Neuronal stem cell (in vitro differentiated cells): ENCODE data around the gene ASCC3.

Source experiments
- DNase-seq: peaks from one replicate; pipeline ENCODE4 v3.0.0-alpha.2; 2013; ENCODE audit warnings: low spot score
- H2AFZ ChIP-seq: one replicate; pipeline ENCODE4 v1.6.1; 2013; ENCODE audit warnings: mild to moderate bottlenecking, low read length, inconsistent platforms
- H2AK5ac ChIP-seq: 2 replicates; pipeline ENCODE4 v1.6.1; 2013; ENCODE audit warnings: low read depth, mild to moderate bottlenecking, inconsistent platforms, low read length, moderate library complexity, mixed read lengths
- H2BK120ac ChIP-seq: 2 replicates; pipeline ENCODE4 v1.6.1; 2013; ENCODE audit warnings: low read depth, mild to moderate bottlenecking, inconsistent platforms, low read length, moderate library complexity, mixed read lengths
- H2BK12ac ChIP-seq: one replicate; pipeline ENCODE4 v1.6.1; 2013; ENCODE audit warnings: low read length, inconsistent platforms
- H2BK15ac ChIP-seq: 2 replicates; pipeline ENCODE4 v1.6.1; 2013; ENCODE audit warnings: mild to moderate bottlenecking, low read length, inconsistent platforms, mixed read lengths
- H2BK5ac ChIP-seq: one replicate; pipeline ENCODE4 v1.6.1; 2013; ENCODE audit warnings: inconsistent platforms, mild to moderate bottlenecking, low read length, moderate library complexity
- H3K14ac ChIP-seq: one replicate; pipeline ENCODE4 v1.6.1; 2013; ENCODE audit warnings: low read length, inconsistent platforms
- H3K18ac ChIP-seq: 2 replicates; pipeline ENCODE4 v1.6.1; 2013; ENCODE audit warnings: low read length, inconsistent platforms
- H3K23ac ChIP-seq: 2 replicates; pipeline ENCODE4 v1.6.1; 2013; ENCODE audit warnings: low read depth, mild to moderate bottlenecking, mixed read lengths, low read length, inconsistent platforms; ENCODE audit not compliant: poor library complexity
- H3K27ac ChIP-seq: replicated peaks from 3 replicates; pipeline ENCODE4 v1.5.1; 2013; ENCODE audit warnings: low read length, inconsistent platforms
- H3K27me3 ChIP-seq, 3 experiments: 2 replicates each; pipeline ENCODE4 v1.6.1; 2013; ENCODE audit warnings: low read length in 3 of 3, mild to moderate bottlenecking in 2 of 3, inconsistent platforms in 1 of 3, low read depth in 1 of 3, mixed read lengths in 1 of 3, moderate library complexity in 1 of 3; ENCODE audit not compliant: control insufficient read depth in 3 of 3, insufficient read depth in 3 of 3
- H3K36me3 ChIP-seq, 2 donors: replicated peaks in 1 of 2; 2 replicates each; pipeline ENCODE4 v1.6.1; 2013; ENCODE audit warnings: low read length in 2 of 2; ENCODE audit not compliant: control insufficient read depth in 2 of 2, insufficient read depth in 2 of 2
- H3K4ac ChIP-seq: 2 replicates; pipeline ENCODE4 v1.6.1; 2013; ENCODE audit warnings: inconsistent platforms, mild to moderate bottlenecking, low read length, moderate library complexity
- H3K4me1 ChIP-seq, 2 donors: 1 replicate in 1 of 2; 2 replicates in 1 of 2; pipeline ENCODE4 v1.6.1; 2013; ENCODE audit warnings: low read length in 2 of 2, low read depth in 1 of 2; ENCODE audit not compliant: control insufficient read depth in 2 of 2, insufficient read depth in 1 of 2
- H3K4me2 ChIP-seq: one replicate; pipeline ENCODE4 v1.6.1; 2013; ENCODE audit warnings: mild to moderate bottlenecking, low read length, inconsistent platforms; ENCODE audit not compliant: insufficient read depth, poor library complexity, severe bottlenecking
- H3K4me3 ChIP-seq, 2 donors: 2 replicates each; pipeline ENCODE4 v1.5.1; 2013; ENCODE audit warnings: low read length in 2 of 2, mild to moderate bottlenecking in 2 of 2, inconsistent platforms in 1 of 2, moderate library complexity in 1 of 2
- H3K79me1 ChIP-seq: one replicate; pipeline ENCODE4 v1.6.1; 2013; ENCODE audit warnings: low read depth, mild to moderate bottlenecking, inconsistent platforms, low read length, moderate library complexity
- H3K9ac ChIP-seq: one replicate; pipeline ENCODE4 v1.6.1; 2013; ENCODE audit warnings: mild to moderate bottlenecking, low read depth, low read length, inconsistent platforms; ENCODE audit not compliant: poor library complexity
- H3K9me3 ChIP-seq, 2 donors: replicated peaks in 1 of 2; 2 replicates each; pipeline versions ENCODE3 to v1.6.1; 2013; ENCODE audit warnings: low read length in 2 of 2, mild to moderate bottlenecking in 2 of 2, inconsistent platforms in 1 of 2, low read depth in 1 of 2, mixed read lengths in 1 of 2, moderate library complexity in 1 of 2; ENCODE audit not compliant: control insufficient read depth in 2 of 2, insufficient read depth in 1 of 2
- H4K8ac ChIP-seq: one replicate; pipeline ENCODE4 v1.6.1; 2013; ENCODE audit warnings: low read depth, mild to moderate bottlenecking, inconsistent platforms, low read length, moderate library complexity
- H4K91ac ChIP-seq: one replicate; pipeline ENCODE4 v1.6.1; 2013; ENCODE audit warnings: low read length, low read depth, mild to moderate bottlenecking, inconsistent platforms; ENCODE audit not compliant: poor library complexity
- WGBS, 2 donors: extraction: QIAGEN DNeasy Blood & Tissue Kit; methylation state at CpG; one replicate each; pipeline ENCODE4 v1.1.7; 2013; ENCODE audit warnings: missing lambda C conversion rate in 2 of 2, mixed read lengths in 1 of 2; ENCODE audit not compliant: insufficient read length in 2 of 2, insufficient replicate concordance in 1 of 2; ENCODE audit errors: extremely low coverage in 2 of 2; 5-methylcytosine and 5-hydroxymethylcytosine counted together

Gene ASCC3

DNA sequence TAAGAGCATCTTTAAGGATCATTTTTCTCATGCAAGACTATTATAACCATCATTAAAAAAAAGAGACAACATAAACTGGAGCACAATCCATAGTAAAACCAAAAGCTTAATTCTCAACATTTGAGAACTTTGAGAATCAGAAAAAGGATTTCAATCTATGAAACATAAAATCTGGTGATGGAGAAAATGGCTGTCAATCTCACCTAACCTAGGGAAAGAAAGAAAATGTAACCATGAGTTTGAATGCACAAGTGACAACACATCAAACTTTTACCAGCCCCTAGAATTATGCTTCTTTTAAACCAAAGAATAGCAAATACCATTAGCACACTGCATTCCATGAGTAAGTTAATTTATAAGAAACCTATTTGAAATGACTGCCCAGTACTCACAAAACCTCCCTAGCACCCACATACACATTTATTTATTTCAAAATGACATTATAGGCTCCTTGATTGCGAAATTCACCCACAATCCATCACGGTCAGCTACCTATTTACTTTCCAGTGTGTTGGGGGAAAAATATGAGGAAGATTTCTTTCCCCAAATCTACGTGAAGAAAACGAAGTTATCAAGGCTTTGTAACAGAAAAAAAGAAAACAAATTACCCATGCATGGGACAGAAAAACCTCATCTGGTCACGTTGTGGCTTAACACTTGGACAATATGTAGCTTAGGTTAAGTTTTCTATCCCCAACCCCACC, 828 bp downstream of the ASCC3 start:
- DNase-seq: no peak

GRCh38 chr6:100879317-100879716, 1.8 kb downstream of the ASCC3 start:
- peak overlapping the region in 1 of 2 donors; percentile 76 for H3K4me3 ChIP-seq
- peaks cover 1 to 3% of the 10 kb centered on the region in 2 donors for H3K4me1 ChIP-seq
- no peak overlapping the region for H3K18ac ChIP-seq
- H3K14ac ChIP-seq: no peak overlapping the region
- H4K91ac ChIP-seq: no peak overlapping the region
- H2BK5ac ChIP-seq: no peak overlapping the region
- H3K27me3 ChIP-seq: no peaks in the 10 kb centered on the region
- H3K4ac ChIP-seq: no peak overlapping the region
- H2BK12ac ChIP-seq: no peak overlapping the region
- H2BK120ac ChIP-seq: no peak overlapping the region
- H3K9me3 ChIP-seq: peaks cover 0 to 7% of the 10 kb centered on the region in 2 donors
- H4K8ac ChIP-seq: no peak overlapping the region
- H2BK15ac ChIP-seq: no peak overlapping the region
- peaks cover 0 to 24% of the 10 kb centered on the region in 2 donors for H3K36me3 ChIP-seq
- DNase-seq: no peak
- no peaks in the 10 kb centered on the region for H3K79me1 ChIP-seq
- H2AFZ ChIP-seq: no peak overlapping the region
- no peak overlapping the region for H3K4me2 ChIP-seq
- no peak overlapping the region for H3K27ac ChIP-seq
- H3K9ac ChIP-seq: no peak overlapping the region
- H3K23ac ChIP-seq: no peak overlapping the region
- H2AK5ac ChIP-seq: no peak overlapping the region
- WGBS, 2 donors: no CpG with 5 or more reads among the region's 2 CpGs

More for the DNA sequence above, 828 bp downstream of the ASCC3 start:
- H2AFZ ChIP-seq: peak overlapping the region; percentile 93
- H3K9ac ChIP-seq: no peak overlapping the region
- H3K36me3 ChIP-seq: peaks cover 0 to 19% of the 10 kb centered on the region in 2 donors
- H3K4me3 ChIP-seq: peak overlapping the region; percentile 76 to 96
- no peak overlapping the region for H2BK15ac ChIP-seq
- no peak overlapping the region for H4K91ac ChIP-seq
- no peak overlapping the region for H3K18ac ChIP-seq
- H2BK120ac ChIP-seq: no peak overlapping the region
- no CpG with 5 or more reads among the region's 5 CpGs for WGBS, 2 donors
- H2BK5ac ChIP-seq: no peak overlapping the region
- H3K4ac ChIP-seq: no peak overlapping the region
- H3K9me3 ChIP-seq: peaks cover 0 to 4% of the 10 kb centered on the region in 2 donors
- peaks cover 1 to 3% of the 10 kb centered on the region in 2 donors for H3K4me1 ChIP-seq
- no peaks in the 10 kb centered on the region for H3K27me3 ChIP-seq
- peak overlapping the region; percentile 63 for H3K4me2 ChIP-seq
- H3K23ac ChIP-seq: no peak overlapping the region
- H3K79me1 ChIP-seq: no peaks in the 10 kb centered on the region
- no peak overlapping the region for H3K14ac ChIP-seq
- H3K27ac ChIP-seq: peak overlapping the region; percentile 88
- no peak overlapping the region for H2BK12ac ChIP-seq
- no peak overlapping the region for H2AK5ac ChIP-seq
- H4K8ac ChIP-seq: no peak overlapping the region

DNA sequence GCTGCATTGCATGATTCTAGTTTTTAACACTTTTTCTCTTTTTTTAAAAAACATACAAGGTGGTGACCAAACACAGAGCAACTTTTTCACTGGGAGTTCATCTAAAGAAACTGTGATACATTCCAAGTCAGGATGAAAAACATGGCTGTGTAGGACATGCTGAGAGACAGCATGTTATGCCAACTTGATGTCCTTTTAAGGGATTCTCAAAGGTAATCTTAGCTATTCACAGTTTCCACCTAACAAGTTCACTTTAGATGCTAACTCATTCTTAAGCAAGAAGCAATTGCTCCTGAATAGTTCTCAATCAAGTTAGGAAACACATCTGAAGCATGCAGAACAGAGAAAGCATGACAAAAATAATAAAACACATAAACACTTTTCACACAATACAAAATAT, 3.3 kb downstream of the ASCC3 start:
- no peak overlapping the region for H3K4me3 ChIP-seq

GRCh38 chr6:100876251-100876650, 4.9 kb downstream of the ASCC3 start:
- H2BK12ac ChIP-seq: no peak overlapping the region
- no peak overlapping the region for H3K4ac ChIP-seq
- H3K4me2 ChIP-seq: no peak overlapping the region
- H2BK120ac ChIP-seq: no peak overlapping the region
- no peaks in the 10 kb centered on the region for H3K27me3 ChIP-seq
- no peak overlapping the region for H4K8ac ChIP-seq
- H3K79me1 ChIP-seq: peaks cover 1% of the 10 kb centered on the region
- H4K91ac ChIP-seq: no peak overlapping the region
- H3K4me3 ChIP-seq: no peak overlapping the region
- H3K9ac ChIP-seq: no peak overlapping the region
- H2BK5ac ChIP-seq: no peak overlapping the region
- no peak overlapping the region for H2AFZ ChIP-seq
- DNase-seq: no peak
- H3K23ac ChIP-seq: no peak overlapping the region
- H3K4me1 ChIP-seq: peaks cover 1 to 3% of the 10 kb centered on the region in 2 donors
- H3K18ac ChIP-seq: no peak overlapping the region
- no peak overlapping the region for H2AK5ac ChIP-seq
- H3K27ac ChIP-seq: no peak overlapping the region
- H2BK15ac ChIP-seq: no peak overlapping the region
- no peak overlapping the region for H3K14ac ChIP-seq
- H3K9me3 ChIP-seq: peaks cover 0 to 11% of the 10 kb centered on the region in 2 donors
- H3K36me3 ChIP-seq: peaks cover 0 to 51% of the 10 kb centered on the region in 2 donors

More for the DNA sequence above, 3.3 kb downstream of the ASCC3 start:
- Histone ChIP-seq H2BK12ac (no peak overlapping the region), H2BK5ac (no peak overlapping the region), H3K9ac (no peak overlapping the region), H3K18ac (no peak overlapping the region), H3K79me1 (no peaks in the 10 kb centered on the region), H4K8ac (no peak overlapping the region), H3K4me1 (peaks cover 1 to 3% of the 10 kb centered on the region in 2 donors), H2AFZ (no peak overlapping the region), H3K4me2 (no peak overlapping the region), H3K23ac (no peak overlapping the region), H2AK5ac (no peak overlapping the region), H2BK120ac (no peak overlapping the region), H4K91ac (no peak overlapping the region), H3K9me3 (peaks cover 0 to 11% of the 10 kb centered on the region in 2 donors), H3K27ac (no peak overlapping the region), H2BK15ac (no peak overlapping the region), H3K4ac (no peak overlapping the region), H3K36me3 (peaks cover 0 to 35% of the 10 kb centered on the region in 2 donors), H3K14ac (no peak overlapping the region), H3K27me3 (no peaks in the 10 kb centered on the region)
- no peak for DNase-seq
